GM06990 (cell line): ENCODE data around the gene OR2T35.
A peak's percentile ranks its signal among the peaks of the same experiment; 100 is the strongest.
"Not testable (repeated sequence)": the region's sequence is repeated elsewhere in the genome, so short reads cannot be mapped to it uniquely, and the experiment has no call there.

ENCODE experiments used
- DNase-seq: peaks from one replicate; pipeline ENCODE4 v3.0.0-alpha.2; 2011; ENCODE audit not compliant: insufficient read length; ENCODE audit errors: extremely low read depth
- H3K27me3 ChIP-seq: replicated peaks from 2 replicates; pipeline ENCODE4 v1.6.0; 2011; ENCODE audit warnings: low read length; ENCODE audit not compliant: control insufficient read depth, insufficient read depth
- H3K36me3 ChIP-seq: 2 replicates; pipeline ENCODE4 v1.5.1; 2011; ENCODE audit warnings: low read length; ENCODE audit not compliant: control insufficient read depth, insufficient read depth
- H3K4me3 ChIP-seq: replicated peaks from 2 replicates; pipeline ENCODE4 v1.5.1; 2011; ENCODE audit warnings: low read depth, mild to moderate bottlenecking, control low read depth, low read length
- TF ChIP-seq, protein P1 (sequence below): IDR thresholded peaks from 2 replicates; pipeline ENCODE4 v1.5.1; 2011; ENCODE audit warnings: low read length, control low read depth, mild to moderate bottlenecking, inconsistent platforms; ENCODE audit not compliant: insufficient read depth, poor library complexity, severe bottlenecking

The OR2T35 gene, protein sequence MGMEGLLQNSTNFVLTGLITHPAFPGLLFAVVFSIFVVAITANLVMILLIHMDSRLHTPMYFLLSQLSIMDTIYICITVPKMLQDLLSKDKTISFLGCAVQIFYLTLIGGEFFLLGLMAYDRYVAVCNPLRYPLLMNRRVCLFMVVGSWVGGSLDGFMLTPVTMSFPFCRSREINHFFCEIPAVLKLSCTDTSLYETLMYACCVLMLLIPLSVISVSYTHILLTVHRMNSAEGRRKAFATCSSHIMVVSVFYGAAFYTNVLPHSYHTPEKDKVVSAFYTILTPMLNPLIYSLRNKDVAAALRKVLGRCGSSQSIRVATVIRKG

DNA sequence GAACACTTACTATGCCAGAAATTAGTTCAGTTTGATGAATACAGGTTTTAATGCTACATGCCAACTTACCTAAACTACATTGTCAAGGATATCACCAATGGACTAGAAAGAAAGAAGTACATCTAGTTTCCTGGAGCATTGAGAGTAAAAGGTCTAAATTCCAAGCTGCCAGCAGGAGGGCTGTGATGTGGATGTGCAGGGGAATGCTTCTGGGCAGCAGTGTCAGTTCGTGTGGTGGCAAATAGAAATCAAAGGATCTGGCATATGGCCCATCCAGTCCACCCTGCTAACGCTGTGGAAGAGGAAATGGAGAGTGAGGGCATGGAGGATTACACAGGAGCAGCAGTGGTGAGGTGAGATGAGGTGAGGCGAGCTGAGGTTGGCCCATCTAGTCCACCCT is at the start of gene OR2T35:
TSS of gene OR2T35 (minus strand) at position 101 of the 400 bp plus-strand sequence. CDS start 6,020 bp downstream, outside the sequence.
- DNase-seq, H3K27me3 ChIP-seq, H3K36me3 ChIP-seq, H3K4me3 ChIP-seq: not testable (repeated sequence)

DNA sequence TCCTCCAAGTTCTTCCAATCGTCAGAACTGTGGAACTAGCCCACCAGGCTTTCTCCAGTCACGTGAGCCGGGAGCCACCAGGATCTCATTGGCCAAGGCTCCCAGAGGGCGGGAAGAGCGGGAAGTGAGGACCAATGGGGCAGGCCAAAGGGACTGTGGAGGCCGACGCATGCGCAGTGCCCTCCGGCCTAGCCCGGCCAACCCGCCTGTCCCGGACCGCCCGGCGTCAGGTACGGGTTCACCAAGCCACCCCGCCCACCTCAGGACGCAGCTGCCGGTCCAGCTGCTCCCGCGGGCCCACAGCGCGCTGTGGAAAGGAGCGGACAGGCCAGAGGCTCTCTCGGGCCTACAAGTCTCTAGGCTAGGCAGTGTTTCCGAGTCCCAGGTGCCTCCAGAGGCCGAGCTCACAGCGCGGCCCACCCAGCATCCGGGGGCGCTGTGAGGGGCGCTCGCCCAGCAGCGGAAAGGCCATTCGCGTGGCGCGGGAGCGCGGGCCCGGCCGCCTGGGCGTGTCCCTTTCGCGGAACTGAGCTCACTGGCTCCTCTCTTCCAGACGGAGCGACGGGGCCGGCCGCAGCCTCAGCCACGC is 46.6 kb upstream of the OR2T35 start:
- Histone ChIP-seq H3K36me3 (no peaks in the 10 kb centered on the region), H3K4me3 (no peak overlapping the region), H3K27me3 (no peaks in the 10 kb centered on the region)
- no peak for DNase-seq
- TF ChIP-seq, protein P1, sequence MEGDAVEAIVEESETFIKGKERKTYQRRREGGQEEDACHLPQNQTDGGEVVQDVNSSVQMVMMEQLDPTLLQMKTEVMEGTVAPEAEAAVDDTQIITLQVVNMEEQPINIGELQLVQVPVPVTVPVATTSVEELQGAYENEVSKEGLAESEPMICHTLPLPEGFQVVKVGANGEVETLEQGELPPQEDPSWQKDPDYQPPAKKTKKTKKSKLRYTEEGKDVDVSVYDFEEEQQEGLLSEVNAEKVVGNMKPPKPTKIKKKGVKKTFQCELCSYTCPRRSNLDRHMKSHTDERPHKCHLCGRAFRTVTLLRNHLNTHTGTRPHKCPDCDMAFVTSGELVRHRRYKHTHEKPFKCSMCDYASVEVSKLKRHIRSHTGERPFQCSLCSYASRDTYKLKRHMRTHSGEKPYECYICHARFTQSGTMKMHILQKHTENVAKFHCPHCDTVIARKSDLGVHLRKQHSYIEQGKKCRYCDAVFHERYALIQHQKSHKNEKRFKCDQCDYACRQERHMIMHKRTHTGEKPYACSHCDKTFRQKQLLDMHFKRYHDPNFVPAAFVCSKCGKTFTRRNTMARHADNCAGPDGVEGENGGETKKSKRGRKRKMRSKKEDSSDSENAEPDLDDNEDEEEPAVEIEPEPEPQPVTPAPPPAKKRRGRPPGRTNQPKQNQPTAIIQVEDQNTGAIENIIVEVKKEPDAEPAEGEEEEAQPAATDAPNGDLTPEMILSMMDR, result no peak

DNA sequence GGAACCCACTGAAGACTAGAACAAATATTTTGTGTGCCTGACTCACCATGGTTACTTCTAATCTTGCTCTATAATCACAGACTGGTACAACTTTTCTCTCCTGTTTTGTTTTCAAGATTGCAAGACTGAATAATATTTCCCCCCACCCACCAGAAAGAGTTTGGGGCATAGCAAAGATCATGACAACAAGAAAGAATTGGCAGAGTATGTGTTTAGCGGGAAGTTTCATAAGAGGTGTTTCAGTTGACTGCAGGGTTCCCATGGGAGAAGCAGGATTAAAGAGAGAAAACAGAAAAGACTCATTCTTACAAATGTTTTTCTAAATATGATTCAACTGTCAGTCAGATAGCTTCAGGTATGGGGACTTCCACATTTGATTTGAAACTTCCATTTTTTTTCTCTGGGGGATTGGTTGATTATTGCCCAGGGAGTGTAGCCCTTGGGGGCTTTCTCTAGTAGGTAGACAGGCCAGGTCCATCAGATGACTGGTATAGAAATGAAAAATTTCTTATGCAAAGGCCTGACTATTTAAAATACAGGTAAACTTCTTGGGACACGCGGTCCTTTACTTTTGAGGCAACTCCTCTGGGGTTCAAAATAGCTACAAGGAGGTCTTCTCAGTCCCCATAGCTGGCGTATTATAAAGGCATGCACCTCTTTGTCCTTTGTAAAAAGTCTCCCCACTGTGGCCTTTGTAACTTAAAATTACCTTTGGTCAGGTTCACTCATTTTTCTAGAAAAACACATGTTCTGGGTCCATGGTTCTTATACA is 43.6 kb upstream of the OR2T35 start:
- Histone ChIP-seq H3K36me3 (no peaks in the 10 kb centered on the region), H3K4me3 (no peak overlapping the region), H3K27me3 (no peaks in the 10 kb centered on the region)
- TF ChIP-seq, protein P1, result no peak
- DNase-seq, result peak; percentile 38

DNA sequence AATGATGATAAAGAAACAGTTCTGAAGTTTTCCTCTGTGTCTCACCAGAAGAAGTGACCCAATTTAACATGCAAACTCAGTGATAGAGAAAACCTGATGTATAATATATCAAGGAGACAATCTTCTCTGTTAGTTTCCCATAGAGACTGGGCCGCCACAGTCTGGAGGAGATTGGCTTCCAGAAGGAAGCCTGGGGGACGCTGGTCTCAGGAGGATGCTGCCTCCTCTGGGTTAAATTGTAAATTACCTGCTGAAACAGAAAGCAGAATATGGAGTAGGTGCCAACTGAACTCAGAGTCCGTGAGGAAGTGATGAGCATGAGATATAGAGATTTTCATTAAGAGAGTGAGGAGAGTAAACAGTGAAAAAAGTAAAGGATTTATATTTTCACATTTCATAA is 41.7 kb upstream of the OR2T35 start:
- no peaks in the 10 kb centered on the region for H3K27me3 ChIP-seq
- peak; percentile 32 for DNase-seq
- TF ChIP-seq, protein P1, result peak; percentile 72
- no peaks in the 10 kb centered on the region for H3K36me3 ChIP-seq
- H3K4me3 ChIP-seq, result no peak overlapping the region

DNA sequence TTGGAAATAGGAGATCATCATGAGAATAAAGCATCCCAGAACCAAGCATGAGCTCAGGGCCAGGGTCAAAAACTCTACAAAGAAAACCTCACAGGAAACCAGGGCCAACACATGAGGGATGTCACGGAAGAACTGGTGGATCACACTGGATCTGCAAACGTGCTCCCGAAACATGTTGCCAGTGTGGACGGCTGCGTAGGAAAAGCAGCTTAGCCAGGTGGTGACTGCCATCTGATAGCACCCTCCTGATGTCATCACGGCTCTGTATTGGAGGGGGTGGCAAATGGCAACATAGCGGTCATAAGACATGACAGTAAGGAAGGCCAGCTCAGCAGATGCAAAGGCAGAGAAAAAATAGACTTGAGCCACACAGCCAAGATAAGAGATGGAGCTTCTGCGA is 36.6 kb upstream of the OR2T35 start:
- DNase-seq, result no peak
- TF ChIP-seq, protein P1, result no peak
- H3K4me3 ChIP-seq, result no peak overlapping the region
- H3K27me3 ChIP-seq, result no peaks in the 10 kb centered on the region
- H3K36me3 ChIP-seq, result no peaks in the 10 kb centered on the region

DNA sequence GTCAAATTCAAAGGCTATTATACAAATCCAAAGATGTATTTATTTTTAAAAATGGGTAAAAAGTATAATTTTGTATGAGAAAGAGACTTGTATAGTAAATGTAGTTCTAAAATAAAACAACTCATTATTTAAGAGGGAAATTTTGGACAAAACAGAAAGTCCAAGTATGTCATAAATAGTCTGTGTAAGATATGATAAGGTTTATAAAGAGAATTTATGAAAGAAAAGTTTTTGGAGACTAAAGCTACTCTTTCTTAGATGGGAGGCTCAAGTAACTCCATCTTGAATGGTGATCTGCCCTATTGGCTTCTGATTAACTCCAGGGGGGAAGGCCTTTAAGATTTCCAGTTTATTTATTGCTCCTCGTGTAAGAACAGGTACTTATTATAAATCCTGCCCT is 24.9 kb upstream of the OR2T35 start:
- TF ChIP-seq, protein P1, result no peak
- DNase-seq, result no peak
- Histone ChIP-seq H3K4me3 (no peak overlapping the region), H3K36me3 (no peaks in the 10 kb centered on the region), H3K27me3 (no peaks in the 10 kb centered on the region)

DNA sequence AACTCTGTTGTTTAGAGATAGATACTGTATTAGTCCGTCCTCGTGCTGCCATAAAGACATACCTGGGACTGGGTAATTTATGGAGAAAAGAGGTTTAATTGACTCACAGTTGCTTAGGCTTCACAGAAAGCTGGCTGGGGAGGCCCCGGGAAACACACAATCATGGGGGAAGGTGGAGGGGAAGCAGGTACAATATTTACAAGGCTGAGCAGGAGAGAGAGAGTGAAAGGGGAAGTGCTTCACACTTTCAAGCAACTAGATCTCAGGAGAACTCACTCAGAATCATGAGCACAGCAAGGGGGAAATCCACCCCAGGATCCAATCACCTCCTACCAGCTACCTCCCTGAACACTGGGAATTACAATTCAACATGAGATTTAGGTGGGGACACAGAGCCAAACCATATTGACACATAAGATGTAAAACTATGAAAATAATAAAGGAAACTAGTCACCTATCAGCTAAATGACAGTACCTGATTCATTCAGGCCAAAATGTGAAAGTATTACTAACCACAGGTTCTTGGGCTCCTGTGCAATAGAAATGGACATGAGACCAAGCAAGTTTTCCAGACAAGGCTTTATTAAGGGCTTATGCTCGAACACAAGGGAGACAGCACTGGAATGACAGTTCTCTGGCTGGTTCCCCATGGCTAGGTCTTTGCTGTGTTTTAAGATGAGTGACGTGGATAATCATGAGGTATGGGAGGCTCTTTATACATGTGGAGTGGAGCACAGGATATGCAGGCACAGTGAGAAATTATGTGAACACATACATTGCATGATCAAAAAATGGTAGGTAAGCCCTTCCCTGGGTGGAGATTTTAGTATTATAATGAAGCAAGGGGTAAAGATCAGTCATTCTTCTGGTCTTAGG is 18.6 kb upstream of the OR2T35 start:
- not testable (repeated sequence) for H3K36me3 ChIP-seq, H3K27me3 ChIP-seq, H3K4me3 ChIP-seq, DNase-seq

DNA sequence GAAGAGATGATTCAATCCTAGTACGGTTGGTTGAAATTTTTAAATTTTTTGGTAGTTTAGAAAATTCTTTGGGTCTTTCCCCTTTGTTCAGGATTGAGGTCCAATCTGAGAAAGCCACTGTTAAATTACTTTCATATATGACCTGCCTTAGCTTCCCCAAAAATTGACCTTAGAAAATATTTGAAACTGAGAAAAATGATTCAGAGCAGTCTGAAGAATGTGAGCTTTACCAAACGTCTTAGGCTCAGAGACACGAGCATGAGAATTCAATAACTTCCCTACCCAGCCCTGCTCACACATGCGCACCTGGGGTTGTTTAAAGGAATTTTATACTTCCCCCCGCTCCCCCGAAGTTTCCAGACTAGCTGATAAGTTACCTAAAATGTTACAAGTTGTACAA is 11.7 kb upstream of the OR2T35 start:
- H3K36me3 ChIP-seq, H3K27me3 ChIP-seq, H3K4me3 ChIP-seq, DNase-seq: not testable (repeated sequence)
